HepG2 (cell line): Measurements from ENCODE around the gene PALM3. TPM values are rescaled to one million over a fixed set of nuclear protein-coding genes. Genes with fewer than 3 reads are reported as not detected.

Experiments used
- ARNT ChIP-seq: fragments of 450-650 bp; IDR thresholded peaks from 2 replicates; pipeline ENCODE4 v1.6.1; 2017
- ATF7-NPFF ChIP-seq: sonication (generic); formaldehyde crosslinking; IDR thresholded peaks from 2 replicates; pipeline ENCODE4 v1.8.1; 2023; ENCODE audit warnings: mild to moderate bottlenecking, low read depth, missing genetic modification reagents, moderate library complexity
- BRCA1 ChIP-seq: sonication (generic); formaldehyde crosslinking; IDR thresholded peaks from 2 replicates; pipeline ENCODE4 v1.4.0; 2020; ENCODE audit warnings: missing genetic modification reagents
- CAMTA2 ChIP-seq: sonication (generic); formaldehyde crosslinking; IDR thresholded peaks from 2 replicates; pipeline ENCODE4 v1.4.0; 2020; ENCODE audit warnings: mild to moderate bottlenecking, missing genetic modification reagents, borderline replicate concordance
- EEA1 ChIP-seq: sonication (generic); formaldehyde crosslinking; IDR thresholded peaks from 2 replicates; pipeline ENCODE4 v1.5.1; 2020; ENCODE audit warnings: mild to moderate bottlenecking, missing genetic modification reagents, borderline replicate concordance
- GFI1 ChIP-seq: sonication (generic); formaldehyde crosslinking; IDR thresholded peaks from 2 replicates; pipeline ENCODE4 v1.5.0; 2020; ENCODE audit warnings: missing genetic modification reagents, mild to moderate bottlenecking, borderline replicate concordance
- HOXD1 ChIP-seq: sonication (generic); formaldehyde crosslinking; IDR thresholded peaks from 2 replicates; pipeline ENCODE4 v1.5.0; 2020; ENCODE audit warnings: missing genetic modification reagents
- MBD4 ChIP-seq: IDR thresholded peaks from 2 replicates; pipeline ENCODE4 v1.6.1; 2012; ENCODE audit warnings: low read length, inconsistent platforms, borderline replicate concordance
- MXI1 ChIP-seq: IDR thresholded peaks from 3 replicates; pipeline ENCODE4 v1.6.1; 2012; ENCODE audit warnings: low read depth, low read length, inconsistent platforms, borderline replicate concordance
- NKX3-1 ChIP-seq: sonication (generic); formaldehyde crosslinking; IDR thresholded peaks from 2 replicates; pipeline ENCODE4 v1.5.0; 2020; ENCODE audit warnings: missing genetic modification reagents
- SPEN ChIP-seq: sonication (generic); formaldehyde crosslinking; IDR thresholded peaks from 2 replicates; pipeline ENCODE4 v1.5.1; 2020; ENCODE audit warnings: low read depth, mild to moderate bottlenecking, missing genetic modification reagents
- ZNF10 ChIP-seq: sonication (generic); formaldehyde crosslinking; IDR thresholded peaks from 2 replicates; pipeline ENCODE4 v1.4.0; 2020; ENCODE audit warnings: mild to moderate bottlenecking, low read depth, missing genetic modification reagents, borderline replicate concordance
- ZNF205 ChIP-seq: IDR thresholded peaks from 2 replicates; pipeline ENCODE4 v1.6.1; 2018; ENCODE audit warnings: missing biosample characterization, missing genetic modification reagents
- ZNF326 ChIP-seq: sonication (generic); formaldehyde crosslinking; IDR thresholded peaks from 2 replicates; pipeline ENCODE4 v1.4.0; 2020; ENCODE audit warnings: missing genetic modification reagents, borderline replicate concordance
- ZNF333 ChIP-seq: sonication (generic); formaldehyde crosslinking; IDR thresholded peaks from 2 replicates; pipeline ENCODE4 v1.4.0; 2020; ENCODE audit warnings: mild to moderate bottlenecking, missing genetic modification reagents, borderline replicate concordance
- ZNF687 ChIP-seq: sonication (generic); formaldehyde crosslinking; IDR thresholded peaks from 2 replicates; pipeline ENCODE4 v1.5.1; 2020; ENCODE audit warnings: mild to moderate bottlenecking, missing genetic modification reagents, moderate library complexity
- ZNF761 ChIP-seq: sonication (generic); formaldehyde crosslinking; conservative IDR thresholded peaks from 2 replicates; pipeline ENCODE4 v1.4.0; 2020; ENCODE audit warnings: mild to moderate bottlenecking, missing genetic modification reagents
- ZNF788 ChIP-seq: sonication (generic); formaldehyde crosslinking; IDR thresholded peaks from 2 replicates; pipeline ENCODE4 v1.5.0; 2020; ENCODE audit warnings: mild to moderate bottlenecking, missing genetic modification reagents, borderline replicate concordance
- polyA plus RNA-seq, 8 experiments: library from polyadenylated mRNA; depleted of rRNA in 3 of 8; stranded (reverse) in 7 of 8; unstranded in 1 of 8; fragments of >200 nt; fragmentation: Illumina TruSeq in 4 of 8; extraction: Trizol in 4 of 8; gene quantifications; 2 replicates each; pipeline versions ENCODE4 v1.2.1 to v1.2.3, GENCODE V29; 2011 to 2016; ENCODE audit warnings: low read depth in 4 of 8, missing spikeins in 1 of 8, mixed read lengths in 1 of 8; ENCODE audit not compliant: insufficient read depth in 1 of 8
- total RNA-seq, 5 experiments: library from RNA; depleted of rRNA; stranded (reverse); fragments of >200 nt; fragmentation: Illumina TruSeq; extraction: Trizol; gene quantifications; 2 replicates each; pipeline ENCODE4 v1.2.3, GENCODE V29; 2016; ENCODE audit warnings: low read depth in 1 of 5
- TF ChIP-seq, protein P1 (sequence below): sonication (generic); formaldehyde crosslinking; IDR thresholded peaks from 2 replicates; pipeline ENCODE4 v1.5.0; 2020; ENCODE audit warnings: mild to moderate bottlenecking, missing genetic modification reagents
- TF ChIP-seq, protein P2 (sequence below): sonication (generic); formaldehyde crosslinking; IDR thresholded peaks from 2 replicates; pipeline ENCODE4 v1.4.0; 2020; ENCODE audit warnings: missing genetic modification reagents
- TF ChIP-seq, protein P3 (sequence below): sonication (generic); formaldehyde crosslinking; IDR thresholded peaks from 2 replicates; pipeline ENCODE4 v1.8.1; 2023; ENCODE audit warnings: mild to moderate bottlenecking, inconsistent platforms, moderate library complexity, missing genetic modification reagents, borderline replicate concordance

PALM3 gene
- total and polyA plus RNA-seq, 2 of the 13 experiments (the other 11 are each of a cell fraction or from before 2014, with no cell fraction given): 0.79 to 2.4 TPM

DNA sequence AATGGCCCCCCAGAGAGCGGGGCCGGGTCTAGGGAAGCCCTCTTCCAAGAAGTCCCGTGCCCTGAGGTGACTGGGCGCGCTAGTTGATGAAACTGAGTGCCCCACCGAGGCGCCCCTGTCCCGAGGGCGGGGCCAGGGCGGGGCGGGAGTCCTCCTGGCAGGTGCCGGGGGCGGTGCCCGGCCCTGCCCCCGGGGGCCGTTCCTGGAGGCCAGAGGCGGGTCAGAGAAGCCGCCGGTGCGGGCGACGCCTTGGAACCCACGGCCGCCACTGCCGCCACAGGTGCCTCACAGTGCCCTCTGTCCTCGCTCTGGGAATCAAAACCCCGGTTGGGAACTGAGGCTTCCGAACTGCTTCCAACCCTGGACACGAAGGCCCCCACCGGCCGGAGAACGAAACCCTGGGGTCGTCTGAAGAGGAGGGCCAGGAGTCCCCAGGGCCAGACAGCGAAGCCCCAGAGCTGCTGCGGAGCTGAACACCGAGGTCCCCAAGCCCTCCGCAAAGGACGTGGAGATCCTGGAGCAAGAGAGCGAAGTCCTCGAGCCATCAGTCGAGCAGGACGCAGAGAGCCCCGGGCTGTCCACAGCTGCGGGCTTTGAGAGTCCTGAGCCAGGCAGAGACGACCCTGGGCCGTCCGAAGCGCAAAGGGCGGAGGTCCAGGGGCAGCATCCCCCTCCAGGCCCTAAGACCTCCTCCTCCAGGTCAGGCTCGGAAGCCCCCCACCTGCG lies 10.8 kb upstream of the PALM3 start, which contains the start of gene MISP3 (continued):
- TF ChIP-seq ZNF10 (CRISPR knock-in tag): no peak
- TF ChIP-seq SPEN (CRISPR knock-in tag): no peak
- TF ChIP-seq, protein P1, sequence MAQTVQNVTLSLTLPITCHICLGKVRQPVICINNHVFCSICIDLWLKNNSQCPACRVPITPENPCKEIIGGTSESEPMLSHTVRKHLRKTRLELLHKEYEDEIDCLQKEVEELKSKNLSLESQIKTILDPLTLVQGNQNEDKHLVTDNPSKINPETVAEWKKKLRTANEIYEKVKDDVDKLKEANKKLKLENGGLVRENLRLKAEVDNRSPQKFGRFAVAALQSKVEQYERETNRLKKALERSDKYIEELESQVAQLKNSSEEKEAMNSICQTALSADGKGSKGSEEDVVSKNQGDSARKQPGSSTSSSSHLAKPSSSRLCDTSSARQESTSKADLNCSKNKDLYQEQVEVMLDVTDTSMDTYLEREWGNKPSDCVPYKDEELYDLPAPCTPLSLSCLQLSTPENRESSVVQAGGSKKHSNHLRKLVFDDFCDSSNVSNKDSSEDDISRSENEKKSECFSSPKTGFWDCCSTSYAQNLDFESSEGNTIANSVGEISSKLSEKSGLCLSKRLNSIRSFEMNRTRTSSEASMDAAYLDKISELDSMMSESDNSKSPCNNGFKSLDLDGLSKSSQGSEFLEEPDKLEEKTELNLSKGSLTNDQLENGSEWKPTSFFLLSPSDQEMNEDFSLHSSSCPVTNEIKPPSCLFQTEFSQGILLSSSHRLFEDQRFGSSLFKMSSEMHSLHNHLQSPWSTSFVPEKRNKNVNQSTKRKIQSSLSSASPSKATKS (CRISPR knock-in tag): no peak
- TF ChIP-seq ZNF788 (CRISPR knock-in tag): no peak
- TF ChIP-seq, protein P2, sequence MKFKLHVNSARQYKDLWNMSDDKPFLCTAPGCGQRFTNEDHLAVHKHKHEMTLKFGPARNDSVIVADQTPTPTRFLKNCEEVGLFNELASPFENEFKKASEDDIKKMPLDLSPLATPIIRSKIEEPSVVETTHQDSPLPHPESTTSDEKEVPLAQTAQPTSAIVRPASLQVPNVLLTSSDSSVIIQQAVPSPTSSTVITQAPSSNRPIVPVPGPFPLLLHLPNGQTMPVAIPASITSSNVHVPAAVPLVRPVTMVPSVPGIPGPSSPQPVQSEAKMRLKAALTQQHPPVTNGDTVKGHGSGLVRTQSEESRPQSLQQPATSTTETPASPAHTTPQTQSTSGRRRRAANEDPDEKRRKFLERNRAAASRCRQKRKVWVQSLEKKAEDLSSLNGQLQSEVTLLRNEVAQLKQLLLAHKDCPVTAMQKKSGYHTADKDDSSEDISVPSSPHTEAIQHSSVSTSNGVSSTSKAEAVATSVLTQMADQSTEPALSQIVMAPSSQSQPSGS (CRISPR knock-in tag): 0 out of 2 replicates have a peak, but pooled peaks have one; percentile 15
- no peak for TF ChIP-seq ZNF761
- TF ChIP-seq ZNF326: no peak
- no peak for TF ChIP-seq MBD4
- TF ChIP-seq HOXD1 (CRISPR knock-in tag): no peak
- TF ChIP-seq ATF7-NPFF (CRISPR knock-in tag): peak; percentile 16; the same call in 1 of the 2 replicates
- no peak for TF ChIP-seq ZNF205 (CRISPR knock-in tag)
- TF ChIP-seq CAMTA2 (CRISPR knock-in tag): no peak
- no peak for TF ChIP-seq NKX3-1 (CRISPR knock-in tag)
- TF ChIP-seq MXI1: no peak
- peak; percentile 2; the same call in 1 of the 2 replicates for TF ChIP-seq ZNF687 (CRISPR knock-in tag)
- TF ChIP-seq, protein P3, sequence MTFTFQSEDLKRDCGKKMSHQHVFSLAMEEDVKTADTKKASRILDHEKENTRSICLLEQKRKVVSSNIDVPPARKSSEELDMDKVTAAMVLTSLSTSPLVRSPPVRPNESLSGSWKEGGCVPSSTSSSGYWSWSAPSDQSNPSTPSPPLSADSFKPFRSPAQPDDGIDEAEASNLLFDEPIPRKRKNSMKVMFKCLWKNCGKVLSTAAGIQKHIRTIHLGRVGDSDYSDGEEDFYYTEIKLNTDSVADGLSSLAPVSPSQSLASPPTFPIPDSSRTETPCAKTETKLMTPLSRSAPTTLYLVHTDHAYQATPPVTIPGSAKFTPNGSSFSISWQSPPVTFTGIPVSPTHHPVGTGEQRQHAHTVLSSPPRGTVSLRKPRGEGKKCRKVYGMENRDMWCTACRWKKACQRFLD: no peak
- TF ChIP-seq EEA1: no peak
- TF ChIP-seq GFI1 (CRISPR knock-in tag): peak; percentile 10; the same call in 1 of the 2 replicates
- no peak for TF ChIP-seq ARNT
- 0 out of 2 replicates have a peak, but pooled peaks have one; percentile 4 for TF ChIP-seq BRCA1 (CRISPR knock-in tag)
- no peak for TF ChIP-seq ZNF333
